Vagina (tissue), 2 donors: Measurements from ENCODE around the gene MGAT5B. TPM values are rescaled to one million over a fixed set of nuclear protein-coding genes. Genes with fewer than 3 reads are reported as not detected.

ENCODE experiments used
- DNase-seq, 2 donors: peaks; one replicate each; pipeline ENCODE4 v3.0.0-alpha.2; 2017; ENCODE audit errors: extremely low spot score in 2 of 2
- H3K27ac ChIP-seq: fragments of 200-600 bp; sonication (generic); one replicate; pipeline ENCODE4 v1.5.1; 2019
- H3K27me3 ChIP-seq: fragments of 200-600 bp; sonication (generic); one replicate; pipeline ENCODE4 v1.5.1; 2019
- H3K36me3 ChIP-seq, 2 donors: fragments of 200-600 bp; sonication (generic); one replicate each; pipeline ENCODE4 v1.5.1; 2017 to 2019
- H3K4me1 ChIP-seq: fragments of 200-600 bp; sonication (generic); one replicate; pipeline ENCODE4 v1.5.1; 2019
- H3K4me3 ChIP-seq, 2 donors: fragments of 200-600 bp; sonication (generic); 1 replicate in 1 of 2; 2 replicates in 1 of 2; pipeline ENCODE4 v1.5.1; 2016 to 2019
- H3K9me3 ChIP-seq: fragments of 200-600 bp; sonication (generic); one replicate; pipeline ENCODE4 v1.5.1; 2019
- POLR2A ChIP-seq, 2 donors: fragments of 450-650 bp; IDR thresholded peaks; one replicate each; pipeline ENCODE4 v1.6.1; 2017; ENCODE audit warnings: antibody characterized with exemption in 2 of 2, mild to moderate bottlenecking in 2 of 2, moderate library complexity in 2 of 2
- POLR2AphosphoS5 ChIP-seq, 2 donors: sonication (generic); formaldehyde crosslinking; IDR thresholded peaks; one replicate each; pipeline ENCODE4 v1.9.0; 2017; ENCODE audit warnings: antibody characterized with exemption in 2 of 2, mild to moderate bottlenecking in 2 of 2, low read depth in 1 of 2; ENCODE audit not compliant: insufficient read depth in 1 of 2
- intact Hi-C: fragments of 100-400 bp; cut with DNase I; formaldehyde crosslinking; loops from one replicate; pipeline ENCODE4 v1.15.1; 2023
- total RNA-seq: library from RNA; depleted of rRNA; stranded (reverse); fragments of >200 nt; gene quantifications from one replicate; pipeline ENCODE4 v1.2.3, GENCODE V29; 2016
- TF ChIP-seq, protein P1 (sequence below), 3 experiments: fragments of 450-650 bp in 2 of 3; fragments of 200-600 bp in 1 of 3; sonication (generic) in 1 of 3; IDR thresholded peaks; one replicate each; pipeline ENCODE4 v1.5.1; 2017 to 2019; ENCODE audit warnings: antibody characterized with exemption in 3 of 3, mild to moderate bottlenecking in 2 of 3, moderate library complexity in 2 of 3

MGAT5B gene
- total RNA-seq, 1 donor from 2014 or later: 0.49 TPM

DNA sequence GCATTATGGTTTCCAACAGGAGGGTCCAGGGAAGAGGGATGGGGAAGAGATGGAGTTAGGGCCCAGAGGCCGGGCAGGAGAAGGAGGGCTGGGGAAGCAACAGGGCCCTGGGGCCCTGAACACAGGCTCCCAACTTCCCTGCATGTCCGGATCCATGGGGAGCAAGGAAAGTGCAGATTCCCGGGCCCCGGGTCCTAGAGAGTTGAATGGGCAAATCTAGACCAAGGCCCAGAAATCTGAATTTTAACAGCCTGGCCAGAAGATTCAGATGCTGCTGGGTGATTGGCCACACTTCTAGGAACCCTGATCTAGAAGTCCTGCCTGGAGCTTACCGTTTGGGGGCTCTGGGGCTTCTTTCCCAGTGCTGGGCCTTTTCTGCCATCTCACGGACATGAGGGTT lies 13.2 kb downstream of the MGAT5B start:
- no peak for DNase-seq
- H3K27me3 ChIP-seq: no peaks in the 10 kb centered on the region
- H3K9me3 ChIP-seq: no peaks in the 10 kb centered on the region
- intact Hi-C loops: no loop called here
- no peaks in the 10 kb centered on the region for H3K36me3 ChIP-seq
- no peaks in the 10 kb centered on the region for H3K4me1 ChIP-seq
- no peak overlapping the region for H3K27ac ChIP-seq
- no peak overlapping the region for H3K4me3 ChIP-seq
- TF ChIP-seq, protein P1, sequence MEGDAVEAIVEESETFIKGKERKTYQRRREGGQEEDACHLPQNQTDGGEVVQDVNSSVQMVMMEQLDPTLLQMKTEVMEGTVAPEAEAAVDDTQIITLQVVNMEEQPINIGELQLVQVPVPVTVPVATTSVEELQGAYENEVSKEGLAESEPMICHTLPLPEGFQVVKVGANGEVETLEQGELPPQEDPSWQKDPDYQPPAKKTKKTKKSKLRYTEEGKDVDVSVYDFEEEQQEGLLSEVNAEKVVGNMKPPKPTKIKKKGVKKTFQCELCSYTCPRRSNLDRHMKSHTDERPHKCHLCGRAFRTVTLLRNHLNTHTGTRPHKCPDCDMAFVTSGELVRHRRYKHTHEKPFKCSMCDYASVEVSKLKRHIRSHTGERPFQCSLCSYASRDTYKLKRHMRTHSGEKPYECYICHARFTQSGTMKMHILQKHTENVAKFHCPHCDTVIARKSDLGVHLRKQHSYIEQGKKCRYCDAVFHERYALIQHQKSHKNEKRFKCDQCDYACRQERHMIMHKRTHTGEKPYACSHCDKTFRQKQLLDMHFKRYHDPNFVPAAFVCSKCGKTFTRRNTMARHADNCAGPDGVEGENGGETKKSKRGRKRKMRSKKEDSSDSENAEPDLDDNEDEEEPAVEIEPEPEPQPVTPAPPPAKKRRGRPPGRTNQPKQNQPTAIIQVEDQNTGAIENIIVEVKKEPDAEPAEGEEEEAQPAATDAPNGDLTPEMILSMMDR (IDR thresholded peaks at IDR 0.05): no peak
- no peak for TF ChIP-seq POLR2A (IDR thresholded peaks at IDR 0.05)
- no peak for TF ChIP-seq POLR2AphosphoS5 (IDR thresholded peaks at IDR 0.05; ENCODE audit: insufficient read depth in 1 of 2, low read depth in 1 of 2)

DNA sequence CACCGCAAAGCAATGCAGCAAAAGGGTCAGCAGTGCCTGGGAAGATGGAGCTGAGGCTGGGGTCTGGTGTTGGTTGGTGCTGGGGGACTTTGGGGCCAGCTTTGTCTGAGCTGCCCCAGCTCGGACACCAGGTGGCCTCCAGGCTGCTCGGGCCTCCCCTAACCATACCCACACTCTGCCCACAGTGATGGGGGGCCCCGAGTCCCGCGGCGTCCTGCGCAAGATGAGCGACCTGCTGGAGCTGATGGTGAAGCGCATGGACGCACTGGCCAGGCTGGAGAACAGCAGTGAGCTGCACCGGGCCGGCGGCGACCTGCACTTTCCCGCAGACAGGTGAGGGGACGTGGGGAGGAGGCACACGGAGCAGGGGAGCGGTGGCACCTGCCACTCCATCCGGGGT lies 13.8 kb downstream of the MGAT5B start:
- no peaks in the 10 kb centered on the region for H3K9me3 ChIP-seq
- no peaks in the 10 kb centered on the region for H3K27me3 ChIP-seq
- intact Hi-C loops: no loop called here
- no peak overlapping the region for H3K4me3 ChIP-seq
- TF ChIP-seq, protein P1 (IDR thresholded peaks at IDR 0.05): no peak
- TF ChIP-seq POLR2AphosphoS5 (IDR thresholded peaks at IDR 0.05; ENCODE audit: insufficient read depth in 1 of 2, low read depth in 1 of 2) (no peak), POLR2A (IDR thresholded peaks at IDR 0.05) (no peak)
- H3K4me1 ChIP-seq: no peaks in the 10 kb centered on the region
- DNase-seq: no peak
- no peaks in the 10 kb centered on the region for H3K36me3 ChIP-seq
- no peak overlapping the region for H3K27ac ChIP-seq

DNA sequence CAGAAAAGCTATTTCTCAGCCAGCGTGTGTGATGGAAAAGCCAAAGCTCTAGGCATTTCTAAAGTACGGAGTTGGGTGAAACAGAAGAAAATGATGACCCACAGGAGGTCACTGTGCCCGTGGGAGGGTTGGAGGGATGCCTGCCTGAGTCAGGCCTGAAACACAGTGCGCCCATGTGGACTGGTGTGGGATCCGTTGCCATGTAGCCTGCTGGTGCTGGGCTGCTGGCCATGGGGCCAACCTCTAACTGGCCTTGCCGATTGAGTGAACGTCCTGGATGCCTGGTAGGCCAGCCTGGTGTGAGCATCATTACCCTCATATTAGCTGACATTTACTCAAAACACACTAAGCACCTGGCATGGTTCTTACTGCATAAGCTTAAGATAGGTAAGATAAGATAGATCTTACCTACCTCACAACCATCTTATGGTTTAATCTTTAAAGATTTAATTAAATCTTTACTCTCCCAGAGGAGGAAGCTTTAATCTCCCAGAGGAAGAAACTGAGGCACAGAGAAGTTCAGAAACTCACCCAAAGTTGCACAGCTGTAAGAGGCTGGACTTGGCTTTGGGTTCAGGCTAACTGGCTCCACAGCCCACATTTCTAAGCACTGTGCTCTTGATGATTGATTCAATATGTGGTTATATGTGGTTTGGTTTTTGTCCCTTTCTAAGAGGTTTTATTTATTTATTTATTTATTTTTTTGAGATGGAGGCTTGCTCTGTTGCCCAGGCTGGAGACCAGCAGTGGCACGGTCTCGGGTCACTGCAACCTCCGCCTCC lies 15.7 kb downstream of the MGAT5B start:
- H3K27ac ChIP-seq: no peak overlapping the region
- H3K4me1 ChIP-seq: no peaks in the 10 kb centered on the region
- no peak for TF ChIP-seq POLR2AphosphoS5 (IDR thresholded peaks at IDR 0.05; ENCODE audit: insufficient read depth in 1 of 2, low read depth in 1 of 2)
- TF ChIP-seq, protein P1 (IDR thresholded peaks at IDR 0.05): no peak
- TF ChIP-seq POLR2A (IDR thresholded peaks at IDR 0.05): no peak
- DNase-seq: no peak
- H3K36me3 ChIP-seq: no peaks in the 10 kb centered on the region
- intact Hi-C loops: no loop called here
- H3K4me3 ChIP-seq: no peak overlapping the region
- no peaks in the 10 kb centered on the region for H3K9me3 ChIP-seq
- no peaks in the 10 kb centered on the region for H3K27me3 ChIP-seq

DNA sequence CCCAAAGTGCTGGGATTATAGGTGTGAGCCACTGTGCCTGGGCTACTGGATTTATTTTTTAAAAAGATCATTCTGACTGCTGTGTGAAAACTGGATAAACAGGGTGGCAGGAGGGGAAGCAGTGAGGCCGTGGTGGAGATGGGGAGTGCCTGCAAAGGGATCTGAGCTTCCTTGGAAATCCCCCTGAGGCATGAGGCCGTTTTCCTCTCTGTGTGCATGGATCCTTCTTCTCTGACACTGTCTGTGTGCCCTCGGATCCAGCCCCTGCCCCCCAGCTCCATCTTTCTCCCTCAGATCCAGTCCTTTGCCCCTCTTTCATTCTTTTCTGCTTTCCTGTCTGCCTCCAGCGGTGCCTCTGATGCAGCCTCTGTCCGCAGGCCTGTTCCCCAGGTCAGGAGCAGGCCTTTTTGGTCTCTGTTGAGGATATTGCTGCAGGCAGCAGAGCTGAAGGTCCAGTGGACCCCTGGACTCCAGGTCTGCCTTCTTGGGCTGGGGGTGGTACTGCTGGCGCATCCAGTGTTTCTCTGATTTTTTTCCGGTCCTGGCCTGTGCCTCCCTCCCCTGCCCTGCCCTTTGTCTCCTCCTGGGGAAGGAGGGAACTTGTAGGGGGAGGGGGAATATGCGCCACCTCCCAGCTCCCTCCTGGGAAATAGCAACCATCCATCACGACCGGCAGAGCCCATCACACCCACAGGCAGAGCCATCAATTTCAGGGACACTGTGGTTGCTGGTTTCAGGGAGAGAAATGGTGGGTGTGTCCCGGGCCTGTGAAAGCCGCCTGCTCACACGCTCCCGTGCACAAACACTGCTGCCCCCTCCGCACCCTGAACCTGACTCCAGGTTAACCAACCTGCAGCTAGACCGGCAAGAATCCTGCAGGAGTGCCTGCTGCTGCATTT lies 17.0 kb downstream of the MGAT5B start:
- Histone ChIP-seq H3K4me3 (no peak overlapping the region), H3K4me1 (no peaks in the 10 kb centered on the region), H3K27me3 (no peaks in the 10 kb centered on the region), H3K9me3 (no peaks in the 10 kb centered on the region), H3K27ac (no peak overlapping the region), H3K36me3 (no peaks in the 10 kb centered on the region)
- no peak for TF ChIP-seq POLR2AphosphoS5 (IDR thresholded peaks at IDR 0.05; ENCODE audit: insufficient read depth in 1 of 2, low read depth in 1 of 2)
- no peak for TF ChIP-seq POLR2A (IDR thresholded peaks at IDR 0.05)
- TF ChIP-seq, protein P1 (IDR thresholded peaks at IDR 0.05): no peak
- intact Hi-C loops: no loop called here
- DNase-seq: no peak
